Measurements from ENCODE around the gene OBP2A. TPM values are rescaled to one million over a fixed set of nuclear protein-coding genes. Genes with fewer than 3 reads are reported as not detected.

The OBP2A gene
- total and polyA plus RNA-seq, 2 of the 8 experiments (the other 6 are each of a cell fraction or from before 2014, with no cell fraction given), result not detected

GRCh38 chr9:135522137-135522877 is 23.6 kb upstream of the OBP2A start:
- Histone ChIP-seq H2AFZ (ENCODE audit: low read length) (no peak overlapping the region; the same call in 1 of the 2 replicates), H2BK15ac (ENCODE audit: low read length) (no peak overlapping the region), H3K23me2 (ENCODE audit: low read depth, low read length) (no peaks in the 10 kb centered on the region; the same call in 1 of the 2 replicates), H2BK120ac (replicated peaks; ENCODE audit: low read depth, low read length) (no peak overlapping the region), H3K27ac (ENCODE audit: low read depth, low read length) (no peak overlapping the region), H3K79me1 (ENCODE audit: low read depth, low read length) (no peaks in the 10 kb centered on the region), H3K9me3 (ENCODE audit: insufficient read depth in 2 of 2, low read depth in 1 of 2, low read length in 1 of 2) (no peaks in the 10 kb centered on the region), H2BK12ac (ENCODE audit: low read depth, low read length) (no peak overlapping the region), H4K8ac (ENCODE audit: extremely low read depth, insufficient read depth, low read length) (no peak overlapping the region), H3K79me2 (ENCODE audit: control insufficient read depth in 1 of 2, insufficient read depth in 2 of 2, low read length in 2 of 2) (no peaks in the 10 kb centered on the region), H4K20me1 (replicated peaks in 1 of 2; ENCODE audit: control insufficient read depth in 1 of 2, insufficient read depth in 2 of 2, low read length in 2 of 2) (no peaks in the 10 kb centered on the region), H3K14ac (ENCODE audit: insufficient read length) (no peak overlapping the region), H3K9ac (replicated peaks in 1 of 4; ENCODE audit: extremely low read depth in 1 of 4, low read depth in 3 of 4, low read length in 3 of 4) (no peak overlapping the region), H2BK20ac (ENCODE audit: low read length) (no peak overlapping the region), H3K4me3 (ENCODE audit: extremely low read depth in 1 of 4, insufficient read depth in 2 of 4, low read depth in 3 of 4, low read length in 4 of 4) (no peak overlapping the region), H4K5ac (ENCODE audit: insufficient read length, low read depth, low read length) (no peak overlapping the region), H3K23ac (ENCODE audit: insufficient read length) (no peak overlapping the region), H3K4me1 (replicated peaks in 1 of 4; ENCODE audit: control insufficient read depth in 3 of 4, insufficient read depth in 4 of 4, low read length in 3 of 4) (peaks cover 0 to 12% (median 6%) of the 10 kb centered on the region in 4 experiments; a peak in 5 of 7 replicates), H3K27me3 (replicated peaks in 1 of 4; ENCODE audit: control insufficient read depth in 3 of 4, extremely low read depth in 1 of 4, insufficient read depth in 3 of 4, low read length in 3 of 4) (no peaks in the 10 kb centered on the region), H3K18ac (ENCODE audit: extremely low read depth, low read length) (no peak overlapping the region), H3K36me3 (ENCODE audit: control insufficient read depth in 2 of 4, insufficient read depth in 4 of 4, low read length in 3 of 4) (no peaks in the 10 kb centered on the region), H4K91ac (replicated peaks; ENCODE audit: insufficient read length, low read length) (no peak overlapping the region), H2BK5ac (ENCODE audit: low read depth, low read length) (no peak overlapping the region), H3K4ac (replicated peaks; ENCODE audit: insufficient read length, low read depth, low read length) (no peak overlapping the region), H3K4me2 (ENCODE audit: insufficient read depth in 1 of 2, low read depth in 2 of 2, low read length in 2 of 2) (no peak overlapping the region), H2AK5ac (ENCODE audit: low read depth, low read length) (no peak overlapping the region), H3K56ac (replicated peaks; ENCODE audit: insufficient read length, low read depth, low read length) (no peak overlapping the region)
- ChIA-PET POLR2A (ENCODE audit: partially characterized antibody) (no interaction called here), CTCF (ENCODE audit: partially characterized antibody) (interaction anchor here (1.0 to 3.0 kb wide), 2 partner anchors 9 to 17 kb away, joined by 7 to 14 read pairs; no protein-coding TSS in a partner anchor)
- TF ChIP-seq CHD1 (IDR thresholded peaks at IDR 0.05; ENCODE audit: low read depth, low read length) (no peak), RAD21 (IDR thresholded peaks at IDR 0.05 in 1 of 2, conservative IDR thresholded peaks at IDR 0.05 in 1 of 2; ENCODE audit: low read depth in 2 of 2, low read length in 2 of 2) (no peak), POU5F1 (IDR thresholded peaks at IDR 0.05; ENCODE audit: low read depth, low read length) (no peak)
- no peak for FAIRE-seq
- WGBS, 2 experiments (ENCODE audit: extremely low coverage in 1 of 2, insufficient coverage in 1 of 2, insufficient read length in 1 of 2, insufficient replicate concordance in 2 of 2, low coverage in 1 of 2, low lambda C conversion rate in 2 of 2, missing lambda C conversion rate in 1 of 2), result 82% methylated on average over 14 of the region's 16 CpGs; no CpG with 5 or more reads in 1 of the 2 experiments
- DNase-seq (ENCODE audit: low read depth in 1 of 2, low spot score in 2 of 2), result peak in 1 of 2 experiments; percentile 50

All from H1 (cell line).